ENCODE measurements around the gene CRACDL.
"Not testable (repeated sequence)": the region's sequence is repeated elsewhere in the genome, so short reads cannot be mapped to it uniquely, and the experiment has no call there.

CRACDL gene

DNA sequence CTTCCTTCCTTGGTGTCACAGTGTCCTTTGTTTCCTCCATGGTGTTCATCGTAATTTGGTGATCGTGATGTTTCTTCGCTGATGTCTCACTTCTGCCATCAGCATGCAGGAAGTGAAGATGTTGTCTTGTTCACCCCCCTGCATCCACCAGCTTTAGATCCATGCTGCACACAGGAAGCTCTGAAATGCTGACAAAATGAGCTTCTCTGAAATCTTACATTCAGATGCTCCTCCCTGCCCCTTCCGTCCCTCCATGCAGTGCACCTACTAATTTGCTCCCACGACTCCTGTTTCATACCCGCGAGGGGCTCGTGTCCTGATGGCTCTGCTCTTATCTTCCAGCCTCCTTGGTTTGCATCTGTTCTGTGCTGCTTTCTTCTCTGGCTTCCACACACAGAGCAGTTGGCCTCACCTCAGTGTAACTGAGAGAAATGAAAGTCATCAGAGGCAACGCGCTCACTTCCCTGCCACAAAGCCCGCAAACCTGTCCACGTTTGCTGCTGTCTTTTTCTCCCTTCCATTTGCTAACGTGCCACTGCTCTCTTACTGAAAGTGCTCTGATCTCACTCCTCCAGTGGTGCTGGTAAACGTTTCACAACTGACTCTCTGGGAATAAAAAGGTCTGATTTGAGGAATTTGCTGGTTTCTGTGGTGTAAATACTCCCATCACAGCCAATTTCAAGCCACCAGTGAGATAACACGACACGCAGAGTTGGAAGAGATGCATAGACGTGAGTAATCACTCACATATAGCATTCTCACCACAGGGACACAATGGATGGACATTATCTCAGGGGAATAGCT lies 164.1 kb downstream of the CRACDL start:
- DNase-seq = no peak

- DNase-seq = no peak
These were observed 164.8 kb downstream of the CRACDL start for GRCh38 chr2:98771264-98771663.

GRCh38 chr2:98769784-98770183 lies 166.2 kb downstream of the CRACDL start:
- no peak for DNase-seq

- DNase-seq = no peak
These were observed 166.9 kb downstream of the CRACDL start for GRCh38 chr2:98769114-98769476.

- DNase-seq = no peak
These were observed 167.5 kb downstream of the CRACDL start for GRCh38 chr2:98768384-98769113.

- no peak for DNase-seq
These were observed 171.5 kb downstream of the CRACDL start for GRCh38 chr2:98764499-98764898.

DNA sequence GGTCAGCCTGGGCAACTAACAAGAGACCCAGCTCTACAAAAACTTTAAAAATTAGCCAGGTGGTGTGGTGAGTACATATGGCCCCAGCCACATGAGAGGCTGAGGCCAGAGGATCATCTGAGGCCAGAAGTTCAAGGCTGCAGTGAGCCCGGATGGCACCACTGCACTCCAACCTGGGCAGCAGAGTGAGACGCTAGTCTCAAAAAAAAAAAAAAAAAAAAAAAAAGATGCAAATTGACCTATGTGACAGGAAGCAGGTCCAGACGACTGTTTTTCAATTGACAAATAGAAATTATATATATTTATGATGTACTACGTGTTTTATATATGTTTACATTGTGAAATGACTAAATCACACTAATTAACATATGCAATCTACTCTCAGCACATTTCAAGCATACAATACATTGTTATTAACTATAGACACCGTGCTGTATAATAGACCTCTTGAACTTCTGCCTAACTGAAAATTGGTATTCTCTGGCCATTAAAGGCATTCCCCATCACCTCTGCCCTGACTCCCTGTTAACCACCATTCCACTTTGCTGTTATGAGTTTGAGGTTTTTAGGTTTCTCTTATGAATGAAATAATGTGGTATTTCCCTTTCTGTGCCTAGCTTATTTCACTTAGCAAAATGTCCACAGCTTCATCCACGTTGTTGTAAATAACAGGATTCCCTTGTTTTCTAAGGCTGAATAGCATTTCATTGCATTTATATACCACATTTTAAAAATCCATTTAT lies 172.6 kb downstream of the CRACDL start:
- no peak for DNase-seq

GRCh38 chr2:98761909-98762308 lies 174.1 kb downstream of the CRACDL start:
- DNase-seq = no peak

GRCh38 chr2:98761267-98761781 lies 174.7 kb downstream of the CRACDL start:
- no peak for DNase-seq

- no peak for DNase-seq
These were observed 176.0 kb downstream of the CRACDL start for GRCh38 chr2:98759827-98760625.

GRCh38 chr2:98759338-98759737 lies 176.7 kb downstream of the CRACDL start:
- no peak for DNase-seq

DNA sequence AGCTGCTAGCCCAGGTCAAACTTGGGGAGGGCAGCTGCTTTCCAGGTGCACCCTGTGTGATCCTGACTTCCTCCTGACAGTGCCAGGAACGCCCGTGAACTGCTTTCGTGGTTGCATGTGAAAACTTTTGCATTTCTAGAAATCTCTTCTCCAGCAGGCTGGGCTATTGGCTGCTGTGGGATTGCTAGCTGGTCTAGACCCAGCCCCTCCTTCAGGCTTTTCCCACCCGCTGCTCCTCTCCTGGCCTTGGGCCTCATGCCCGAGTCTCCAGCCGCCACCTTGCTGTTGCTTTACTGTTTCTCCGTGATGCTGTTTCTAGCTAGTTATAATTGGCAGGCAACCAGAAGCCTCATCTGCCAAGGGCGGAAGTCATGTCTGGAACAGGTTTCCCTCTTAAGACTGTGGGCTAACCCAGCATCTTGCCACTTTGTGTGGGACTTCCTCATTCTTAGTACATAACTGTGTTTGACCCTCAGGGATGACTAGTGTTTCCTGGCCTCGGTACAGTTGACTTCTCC lies 178.1 kb downstream of the CRACDL start:
- no peak for DNase-seq

GRCh38 chr2:98753801-98754200 lies 182.2 kb downstream of the CRACDL start:
- DNase-seq = no peak

- not testable (repeated sequence) for DNase-seq
These were observed 183.3 kb downstream of the CRACDL start for GRCh38 chr2:98752711-98753110.

DNA sequence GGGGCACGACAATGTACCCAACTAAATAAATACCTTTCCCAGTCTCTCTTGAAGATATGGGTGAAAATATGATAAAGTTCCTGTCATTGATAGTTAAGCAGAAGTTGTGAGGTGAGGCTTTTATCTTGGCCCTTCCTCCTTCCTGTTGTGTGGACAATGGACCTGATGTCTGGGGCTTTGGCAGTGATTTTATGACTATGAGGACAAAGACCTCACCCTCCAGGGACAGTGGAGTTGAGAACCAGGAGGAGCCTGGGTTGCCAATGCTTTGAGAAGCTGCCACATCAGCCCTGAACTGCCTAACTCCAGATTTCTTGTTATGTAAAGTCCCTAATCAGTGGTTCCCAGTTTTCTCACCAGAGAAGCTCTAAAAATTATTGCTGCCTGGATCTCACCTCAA lies 184.3 kb downstream of the CRACDL start:
- DNase-seq = no peak

DNA sequence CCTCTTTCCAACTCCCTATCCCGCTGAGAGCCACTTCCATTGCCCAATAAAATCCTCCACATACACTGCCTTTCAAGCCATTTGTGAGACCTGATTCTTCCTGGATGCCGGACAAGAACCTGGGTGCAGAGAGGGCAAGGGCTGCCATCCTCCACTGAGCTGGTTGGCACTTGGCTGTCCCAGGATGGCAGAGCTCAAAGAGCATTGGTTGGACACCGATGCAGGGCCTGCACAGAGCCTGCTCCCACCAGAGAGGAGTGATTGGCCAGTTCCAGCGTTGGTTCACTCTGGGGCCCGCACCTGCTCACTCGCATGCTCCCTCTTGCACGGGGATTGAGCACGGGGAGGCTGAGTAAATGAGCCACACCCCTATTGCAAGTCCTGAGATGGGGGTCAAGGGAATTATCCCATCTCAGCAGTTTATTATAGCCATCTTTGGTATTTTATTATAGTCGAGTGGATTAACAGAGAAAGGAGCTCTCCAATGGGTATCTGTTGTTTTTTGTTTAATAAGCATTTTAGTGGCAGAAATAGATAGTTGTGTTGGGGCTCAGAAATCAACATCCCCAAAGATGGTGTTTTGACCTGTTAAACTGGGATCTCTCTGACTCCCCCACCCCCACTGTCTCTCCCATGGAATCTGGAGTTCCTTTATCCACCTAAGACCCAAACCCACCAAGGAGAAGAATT lies 185.3 kb downstream of the CRACDL start:
- no peak for DNase-seq

DNA sequence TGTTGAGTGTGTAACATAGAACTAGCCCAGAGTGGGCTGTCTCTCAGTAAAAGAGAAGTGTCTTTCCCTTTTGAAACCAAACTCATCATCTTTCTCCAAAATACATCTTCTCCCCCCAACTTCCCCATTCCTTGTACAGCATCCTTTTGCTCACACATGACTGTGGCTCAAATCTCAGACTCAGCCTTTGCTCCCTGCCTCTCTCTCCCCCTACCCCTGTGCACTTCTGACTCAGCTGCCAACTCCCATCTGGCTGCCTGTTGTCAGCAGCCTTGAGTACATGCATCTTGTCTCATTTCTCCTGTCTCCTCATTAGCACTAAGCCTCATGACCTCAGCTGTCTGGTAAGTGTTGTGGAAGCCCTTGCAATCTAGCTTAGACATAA lies 187.0 kb downstream of the CRACDL start:
- no peak for DNase-seq

DNA sequence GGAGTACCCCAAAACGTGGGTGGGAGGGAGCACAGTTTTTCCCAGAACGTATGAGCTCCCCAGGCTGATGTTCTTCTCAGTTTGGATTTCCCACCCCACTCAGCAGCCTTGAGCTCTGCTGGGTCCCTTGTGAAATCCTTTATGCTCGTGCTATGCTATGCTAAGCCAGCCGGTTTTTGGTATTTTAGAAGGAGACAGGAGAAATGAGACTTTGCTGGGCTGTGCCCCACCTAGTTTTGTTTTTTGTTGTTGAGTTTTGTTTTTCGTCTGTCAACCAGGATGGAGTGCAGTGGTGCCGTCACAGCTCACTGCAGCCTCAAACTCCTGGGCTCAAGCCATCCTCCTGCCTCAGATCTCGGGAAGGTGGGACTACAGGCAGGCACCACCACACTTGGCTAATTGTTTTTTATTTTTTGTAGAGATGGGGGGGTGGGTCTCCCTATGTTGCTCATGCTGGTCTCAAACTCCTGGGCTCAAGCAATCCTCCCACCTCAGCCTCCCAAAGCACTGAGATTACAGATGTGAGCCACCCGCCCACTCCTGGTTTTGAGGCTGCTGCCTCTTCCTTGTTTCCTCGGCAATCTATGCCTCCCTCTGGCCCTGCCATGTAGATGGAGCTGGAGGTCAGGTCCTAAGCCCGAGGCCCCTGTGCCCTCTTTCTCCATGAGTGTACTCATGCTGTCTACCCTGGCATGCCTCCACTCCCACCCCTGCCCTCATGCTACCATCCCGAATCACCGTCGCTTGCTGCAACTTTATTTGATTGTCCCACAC lies 187.5 kb downstream of the CRACDL start:
- no peak for DNase-seq

DNA sequence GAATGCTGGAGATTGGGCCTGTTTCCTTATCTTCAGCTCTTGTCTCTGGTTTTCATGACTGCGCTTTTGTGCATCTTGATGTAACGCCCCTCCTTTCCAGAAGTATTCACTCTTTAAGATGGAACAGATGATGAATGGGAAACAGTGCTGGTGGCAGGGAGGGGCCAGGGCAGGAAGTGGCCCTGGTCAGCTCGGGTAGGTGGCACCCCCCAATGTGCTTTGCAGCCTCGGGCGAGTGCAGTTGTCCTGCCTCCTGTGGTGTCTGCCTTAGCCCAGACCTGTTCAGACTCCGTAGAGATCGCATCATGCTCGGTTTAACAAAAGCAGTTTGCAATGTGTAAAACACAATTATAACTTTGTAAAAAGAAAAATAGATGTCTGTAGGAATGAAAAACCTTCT lies 188.1 kb downstream of the CRACDL start:
- no peak for DNase-seq

GRCh38 chr2:98746426-98746825 lies 189.6 kb downstream of the CRACDL start:
- no peak for DNase-seq

DNA sequence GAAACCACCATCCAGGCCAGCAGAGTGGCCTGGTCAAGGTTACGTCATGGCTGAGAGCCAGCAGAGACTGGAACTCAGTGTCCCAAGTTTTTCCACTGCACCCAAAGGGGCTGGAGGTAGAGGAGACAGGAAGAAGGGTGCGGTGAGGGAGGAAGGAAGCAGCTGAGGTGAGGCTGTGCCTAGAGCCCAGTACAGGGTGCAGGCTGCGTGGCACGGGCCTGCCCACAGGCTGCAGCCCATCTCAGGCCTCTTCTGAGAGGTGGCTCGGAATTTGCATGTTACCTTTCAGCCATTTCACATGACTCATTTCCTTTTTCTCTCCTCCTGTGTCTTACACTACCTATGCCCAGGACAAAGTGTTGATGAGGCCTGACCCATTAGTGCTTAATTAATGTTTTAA lies 191.4 kb downstream of the CRACDL start:
- DNase-seq = no peak
